A375 (cell line): ENCODE measurements around the gene H3-3A. TPM values are rescaled to one million over a fixed set of nuclear protein-coding genes. Genes with fewer than 3 reads are reported as not detected.

Source experiments
- total RNA-seq: library from RNA; depleted of rRNA; stranded (reverse); fragments of >200 nt; shearing (Covaris generic); gene quantifications from 2 replicates; pipeline ENCODE4 v1.2.3, GENCODE V29; 2014; rRNA removed

Gene H3-3A
- 179 and 228 TPM in 2 replicates for total RNA-seq

GRCh38 chr1:226062558-226063223 is at the start of gene H3-3A:
Gene H3-3A, plus strand, starts transcription at chr1:226062716. Its CDS starts 1,636 bp downstream, at chr1:226064352.

Other genes with a start within 250 kb of the H3-3A start
- 58.1 and 68.7 TPM in 2 replicates for gene TMEM63A, start 180.3 kb upstream of the H3-3A start, total RNA-seq
- gene LEFTY1, start 173.6 kb upstream of the H3-3A start, total RNA-seq: 0.38 and 0.82 TPM in 2 replicates
- gene PYCR2, start 138.5 kb upstream of the H3-3A start, total RNA-seq: 122 and 138 TPM in 2 replicates
- not detected in 2 replicates for gene LEFTY2, start 121.5 kb upstream of the H3-3A start, total RNA-seq
- 38.0 and 39.6 TPM in 2 replicates for gene SDE2, start 63.4 kb upstream of the H3-3A start, total RNA-seq
- 40.0 and 41.8 TPM in 2 replicates for gene ACBD3, start 124.0 kb downstream of the H3-3A start, total RNA-seq
- not detected in 2 replicates for gene MIXL1, start 160.9 kb downstream of the H3-3A start, total RNA-seq
- 9.2 and 9.6 TPM in 2 replicates for gene LIN9, start 246.4 kb downstream of the H3-3A start, total RNA-seq